HCT116 (cell line): ENCODE measurements around the gene GDPD5.

Experiments used
- EZH2 ChIP-seq: fragments of 200-600 bp; sonication (generic); IDR thresholded peaks from 2 replicates; pipeline ENCODE4 v1.6.1; 2017; ENCODE audit warnings: antibody characterized with exemption, mixed run types
- EZH2phosphoT487 ChIP-seq: fragments of 200-600 bp; IDR thresholded peaks from 2 replicates; pipeline ENCODE4 v1.6.1; 2018; ENCODE audit warnings: antibody characterized with exemption, borderline replicate concordance
- JUND ChIP-seq: IDR thresholded peaks from 2 replicates; pipeline ENCODE4 v1.6.1; 2012
- POLR2A ChIP-seq: IDR thresholded peaks from 2 replicates; pipeline ENCODE4 v1.7.0; 2011; ENCODE audit warnings: borderline replicate concordance; ENCODE audit not compliant: insufficient read depth, insufficient read length; ENCODE audit errors: extremely low read depth
- POLR2AphosphoS5 ChIP-seq: IDR thresholded peaks from 2 replicates; pipeline ENCODE4 v1.6.1; 2011; ENCODE audit warnings: mild to moderate bottlenecking, low read depth, low read length, moderate library complexity
- RAD21 ChIP-seq: IDR thresholded peaks from 2 replicates; pipeline ENCODE4 v1.6.1; 2012; ENCODE audit warnings: low read depth, mild to moderate bottlenecking
- SP1 ChIP-seq: IDR thresholded peaks from 2 replicates; pipeline ENCODE4 v1.6.1; 2012; ENCODE audit warnings: low read depth
- SRF ChIP-seq: IDR thresholded peaks from 2 replicates; pipeline ENCODE4 v1.6.1; 2012; ENCODE audit warnings: low read depth
- ZNF274 ChIP-seq: fragments of 200-500 bp; sonication (Bioruptor generic); IDR thresholded peaks from 2 replicates; pipeline ENCODE4 v1.6.1; 2014; ENCODE audit warnings: mild to moderate bottlenecking, low read depth, low read length, inconsistent platforms
- TF ChIP-seq, protein P1 (sequence below), 3 experiments: fragments of 200-600 bp in 1 of 3; sonication (generic) in 1 of 3; IDR thresholded peaks in 2 of 3; conservative IDR thresholded peaks in 1 of 3; 2 replicates each; pipeline ENCODE4 v1.5.1; 2012 to 2017; ENCODE audit warnings: low read depth in 2 of 3, low read length in 2 of 3, antibody characterized with exemption in 1 of 3, borderline replicate concordance in 1 of 3, control low read depth in 1 of 3, mild to moderate bottlenecking in 1 of 3, mixed read lengths in 1 of 3, mixed run types in 1 of 3, moderate library complexity in 1 of 3; ENCODE audit not compliant: insufficient read depth in 1 of 3
- TF ChIP-seq, protein P2 (sequence below): IDR thresholded peaks from 2 replicates; pipeline ENCODE4 v1.6.1; 2012
- TF ChIP-seq, protein P3 (sequence below): IDR thresholded peaks from 2 replicates; pipeline ENCODE4 v1.6.1; 2012; ENCODE audit warnings: low read depth

DNA sequence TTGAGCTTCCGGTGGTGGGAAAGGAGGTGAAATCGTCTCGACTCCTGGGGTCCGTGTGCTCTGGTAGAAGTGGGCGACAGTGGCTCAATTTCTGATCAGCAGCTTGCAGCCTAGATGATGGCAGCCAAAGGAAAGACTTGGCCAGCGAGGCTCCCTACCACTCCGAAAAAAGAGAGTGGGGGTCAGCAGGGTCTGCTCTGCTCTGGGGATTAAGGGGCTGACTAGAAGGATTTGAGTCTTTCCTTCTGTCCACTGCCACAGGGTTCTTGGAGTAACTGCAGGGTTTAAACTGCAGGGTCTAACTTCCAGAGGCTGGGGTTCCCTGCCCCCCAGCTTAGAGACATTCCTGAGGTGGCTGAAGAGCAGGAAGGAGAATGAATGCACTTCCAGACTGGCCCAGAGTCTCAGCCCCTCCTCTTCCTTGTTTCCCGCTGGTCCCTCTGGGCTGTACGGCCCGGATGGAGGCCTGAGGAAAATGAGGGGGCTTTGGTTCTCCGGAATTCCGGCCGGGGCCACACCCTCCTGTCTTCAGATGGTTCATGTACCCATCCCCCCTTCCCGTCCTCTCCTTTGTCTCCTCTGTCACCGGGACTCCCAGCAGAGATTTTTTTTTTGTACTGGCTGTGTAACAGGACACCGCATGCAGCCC is 37.2 kb upstream of the GDPD5 start:
- TF ChIP-seq, protein P1, sequence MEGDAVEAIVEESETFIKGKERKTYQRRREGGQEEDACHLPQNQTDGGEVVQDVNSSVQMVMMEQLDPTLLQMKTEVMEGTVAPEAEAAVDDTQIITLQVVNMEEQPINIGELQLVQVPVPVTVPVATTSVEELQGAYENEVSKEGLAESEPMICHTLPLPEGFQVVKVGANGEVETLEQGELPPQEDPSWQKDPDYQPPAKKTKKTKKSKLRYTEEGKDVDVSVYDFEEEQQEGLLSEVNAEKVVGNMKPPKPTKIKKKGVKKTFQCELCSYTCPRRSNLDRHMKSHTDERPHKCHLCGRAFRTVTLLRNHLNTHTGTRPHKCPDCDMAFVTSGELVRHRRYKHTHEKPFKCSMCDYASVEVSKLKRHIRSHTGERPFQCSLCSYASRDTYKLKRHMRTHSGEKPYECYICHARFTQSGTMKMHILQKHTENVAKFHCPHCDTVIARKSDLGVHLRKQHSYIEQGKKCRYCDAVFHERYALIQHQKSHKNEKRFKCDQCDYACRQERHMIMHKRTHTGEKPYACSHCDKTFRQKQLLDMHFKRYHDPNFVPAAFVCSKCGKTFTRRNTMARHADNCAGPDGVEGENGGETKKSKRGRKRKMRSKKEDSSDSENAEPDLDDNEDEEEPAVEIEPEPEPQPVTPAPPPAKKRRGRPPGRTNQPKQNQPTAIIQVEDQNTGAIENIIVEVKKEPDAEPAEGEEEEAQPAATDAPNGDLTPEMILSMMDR (IDR thresholded peaks at IDR 0.05 in 2 of 3, conservative IDR thresholded peaks at IDR 0.05 in 1 of 3; ENCODE audit: borderline replicate concordance in 1 of 3, insufficient read depth in 1 of 3, low read depth in 2 of 3, low read length in 2 of 3), result no peak
- TF ChIP-seq RAD21 (no peak), POLR2A (no peak), JUND (no peak), EZH2 (no peak), SP1 (no peak; the same call in 1 of the 2 replicates), EZH2phosphoT487 (no peak), POLR2AphosphoS5 (peak; percentile 56; the same call in 1 of the 2 replicates), ZNF274 (no peak), SRF (no peak)
- TF ChIP-seq, protein P2, sequence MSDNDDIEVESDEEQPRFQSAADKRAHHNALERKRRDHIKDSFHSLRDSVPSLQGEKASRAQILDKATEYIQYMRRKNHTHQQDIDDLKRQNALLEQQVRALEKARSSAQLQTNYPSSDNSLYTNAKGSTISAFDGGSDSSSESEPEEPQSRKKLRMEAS, result peak; percentile 1; the same call in 1 of the 2 replicates
- TF ChIP-seq, protein P3, sequence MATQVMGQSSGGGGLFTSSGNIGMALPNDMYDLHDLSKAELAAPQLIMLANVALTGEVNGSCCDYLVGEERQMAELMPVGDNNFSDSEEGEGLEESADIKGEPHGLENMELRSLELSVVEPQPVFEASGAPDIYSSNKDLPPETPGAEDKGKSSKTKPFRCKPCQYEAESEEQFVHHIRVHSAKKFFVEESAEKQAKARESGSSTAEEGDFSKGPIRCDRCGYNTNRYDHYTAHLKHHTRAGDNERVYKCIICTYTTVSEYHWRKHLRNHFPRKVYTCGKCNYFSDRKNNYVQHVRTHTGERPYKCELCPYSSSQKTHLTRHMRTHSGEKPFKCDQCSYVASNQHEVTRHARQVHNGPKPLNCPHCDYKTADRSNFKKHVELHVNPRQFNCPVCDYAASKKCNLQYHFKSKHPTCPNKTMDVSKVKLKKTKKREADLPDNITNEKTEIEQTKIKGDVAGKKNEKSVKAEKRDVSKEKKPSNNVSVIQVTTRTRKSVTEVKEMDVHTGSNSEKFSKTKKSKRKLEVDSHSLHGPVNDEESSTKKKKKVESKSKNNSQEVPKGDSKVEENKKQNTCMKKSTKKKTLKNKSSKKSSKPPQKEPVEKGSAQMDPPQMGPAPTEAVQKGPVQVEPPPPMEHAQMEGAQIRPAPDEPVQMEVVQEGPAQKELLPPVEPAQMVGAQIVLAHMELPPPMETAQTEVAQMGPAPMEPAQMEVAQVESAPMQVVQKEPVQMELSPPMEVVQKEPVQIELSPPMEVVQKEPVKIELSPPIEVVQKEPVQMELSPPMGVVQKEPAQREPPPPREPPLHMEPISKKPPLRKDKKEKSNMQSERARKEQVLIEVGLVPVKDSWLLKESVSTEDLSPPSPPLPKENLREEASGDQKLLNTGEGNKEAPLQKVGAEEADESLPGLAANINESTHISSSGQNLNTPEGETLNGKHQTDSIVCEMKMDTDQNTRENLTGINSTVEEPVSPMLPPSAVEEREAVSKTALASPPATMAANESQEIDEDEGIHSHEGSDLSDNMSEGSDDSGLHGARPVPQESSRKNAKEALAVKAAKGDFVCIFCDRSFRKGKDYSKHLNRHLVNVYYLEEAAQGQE, result no peak
